Endothelial cell of umbilical vein (primary cell): ENCODE data around the gene GNG2.

Source experiments
- EZH2 ChIP-seq: IDR thresholded peaks from 2 replicates; pipeline ENCODE4 v1.6.1; 2012; ENCODE audit warnings: borderline replicate concordance, low read depth, mild to moderate bottlenecking, moderate library complexity, low read length, inconsistent platforms; ENCODE audit not compliant: severe bottlenecking
- FOS ChIP-seq: IDR thresholded peaks from 2 replicates; pipeline ENCODE4 v1.6.1; 2011; ENCODE audit warnings: mild to moderate bottlenecking, low read length, moderate library complexity, borderline replicate concordance; ENCODE audit not compliant: insufficient read depth
- JUN ChIP-seq: IDR thresholded peaks from 2 replicates; pipeline ENCODE4 v1.6.1; 2011; ENCODE audit warnings: borderline replicate concordance, low read depth; ENCODE audit not compliant: insufficient read length, insufficient read depth
- POLR2A ChIP-seq: IDR thresholded peaks from 2 replicates; pipeline ENCODE4 v1.6.1; 2012; ENCODE audit warnings: low read depth, mild to moderate bottlenecking, control low read depth, low read length
- POLR2AphosphoS5 ChIP-seq: IDR thresholded peaks from 2 replicates; pipeline ENCODE4 v1.6.1; 2012; ENCODE audit warnings: low read depth, mild to moderate bottlenecking, control low read depth, low read length, moderate library complexity; ENCODE audit not compliant: insufficient read depth
- TF ChIP-seq, protein P1 (sequence below), 2 donors: IDR thresholded peaks; 1 replicate in 1 of 2; 2 replicates in 1 of 2; pipeline ENCODE4 v1.5.1; 2011; ENCODE audit warnings: low read length in 2 of 2, mild to moderate bottlenecking in 2 of 2, moderate library complexity in 2 of 2, control low read depth in 1 of 2, inconsistent platforms in 1 of 2, low read depth in 1 of 2; ENCODE audit not compliant: insufficient read depth in 1 of 2; ENCODE audit errors: extremely low read depth in 1 of 2
- TF ChIP-seq, protein P2 (sequence below): IDR thresholded peaks from 2 replicates; pipeline ENCODE4 v1.6.1; 2011; ENCODE audit not compliant: insufficient read depth, insufficient read length

DNA sequence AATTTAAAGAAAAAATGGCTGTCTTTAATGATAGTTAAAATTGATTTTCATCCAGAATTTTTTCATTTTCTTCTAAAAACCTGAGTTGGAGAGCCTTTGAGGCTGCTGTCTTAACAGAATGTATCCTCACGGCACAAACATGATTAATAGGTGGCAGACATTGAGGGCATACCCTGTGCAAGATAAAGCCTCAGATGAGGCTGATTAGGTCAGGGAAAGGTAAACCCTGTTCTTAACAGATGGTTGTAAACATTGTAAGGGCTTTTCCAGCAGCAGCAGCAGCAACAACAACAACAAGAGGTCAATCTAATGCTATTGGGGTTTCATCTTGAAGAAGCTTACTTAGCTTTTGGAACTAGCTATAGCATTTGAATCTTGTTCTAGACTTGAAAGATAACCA is 17.4 kb downstream of the GNG2 start:
- TF ChIP-seq POLR2A = no peak
- TF ChIP-seq, protein P1, sequence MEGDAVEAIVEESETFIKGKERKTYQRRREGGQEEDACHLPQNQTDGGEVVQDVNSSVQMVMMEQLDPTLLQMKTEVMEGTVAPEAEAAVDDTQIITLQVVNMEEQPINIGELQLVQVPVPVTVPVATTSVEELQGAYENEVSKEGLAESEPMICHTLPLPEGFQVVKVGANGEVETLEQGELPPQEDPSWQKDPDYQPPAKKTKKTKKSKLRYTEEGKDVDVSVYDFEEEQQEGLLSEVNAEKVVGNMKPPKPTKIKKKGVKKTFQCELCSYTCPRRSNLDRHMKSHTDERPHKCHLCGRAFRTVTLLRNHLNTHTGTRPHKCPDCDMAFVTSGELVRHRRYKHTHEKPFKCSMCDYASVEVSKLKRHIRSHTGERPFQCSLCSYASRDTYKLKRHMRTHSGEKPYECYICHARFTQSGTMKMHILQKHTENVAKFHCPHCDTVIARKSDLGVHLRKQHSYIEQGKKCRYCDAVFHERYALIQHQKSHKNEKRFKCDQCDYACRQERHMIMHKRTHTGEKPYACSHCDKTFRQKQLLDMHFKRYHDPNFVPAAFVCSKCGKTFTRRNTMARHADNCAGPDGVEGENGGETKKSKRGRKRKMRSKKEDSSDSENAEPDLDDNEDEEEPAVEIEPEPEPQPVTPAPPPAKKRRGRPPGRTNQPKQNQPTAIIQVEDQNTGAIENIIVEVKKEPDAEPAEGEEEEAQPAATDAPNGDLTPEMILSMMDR (IDR thresholded peaks at IDR 0.05; ENCODE audit: extremely low read depth in 1 of 2, insufficient read depth in 1 of 2, low read depth in 1 of 2, low read length in 2 of 2) = no peak
- TF ChIP-seq EZH2 = no peak
- TF ChIP-seq POLR2AphosphoS5 = no peak
- no peak for TF ChIP-seq FOS
- no peak for TF ChIP-seq JUN
- TF ChIP-seq, protein P2, sequence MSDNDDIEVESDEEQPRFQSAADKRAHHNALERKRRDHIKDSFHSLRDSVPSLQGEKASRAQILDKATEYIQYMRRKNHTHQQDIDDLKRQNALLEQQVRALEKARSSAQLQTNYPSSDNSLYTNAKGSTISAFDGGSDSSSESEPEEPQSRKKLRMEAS = no peak
